NCI-H1092 (cell line): ENCODE data around the gene ACOX3.

Experiments used
- DNase-seq: peaks from one replicate; lab custom pipeline; 2025; lab: John Stamatoyannopoulos, UW

ACOX3 gene

GRCh38 chr4:8404791-8405515 lies 35.6 kb downstream of the ACOX3 start:
- no peak for DNase-seq

DNA sequence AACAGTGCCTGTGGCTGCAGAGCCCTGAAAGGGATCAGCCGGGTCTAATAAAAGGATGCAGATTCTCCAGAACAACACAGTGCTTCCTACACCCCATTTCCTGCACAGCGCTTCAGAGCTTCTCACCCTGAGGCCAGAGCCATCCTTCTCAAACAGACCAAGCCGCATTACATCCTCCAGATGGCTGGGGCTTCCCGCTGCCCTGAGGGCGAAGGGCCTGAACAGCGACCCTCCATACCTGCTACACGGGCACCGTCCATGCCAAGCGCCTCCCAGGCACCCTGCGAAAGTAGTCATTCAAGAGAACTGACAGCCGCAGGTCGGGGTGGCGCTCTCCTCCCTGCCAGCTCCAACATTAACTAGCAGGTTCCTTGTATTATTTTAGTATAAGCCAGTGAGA lies 36.5 kb downstream of the ACOX3 start:
- no peak for DNase-seq

- peak; percentile 46 for DNase-seq
Observed at GRCh38 chr4:8403173-8403753, 37.3 kb downstream of the ACOX3 start.

DNA sequence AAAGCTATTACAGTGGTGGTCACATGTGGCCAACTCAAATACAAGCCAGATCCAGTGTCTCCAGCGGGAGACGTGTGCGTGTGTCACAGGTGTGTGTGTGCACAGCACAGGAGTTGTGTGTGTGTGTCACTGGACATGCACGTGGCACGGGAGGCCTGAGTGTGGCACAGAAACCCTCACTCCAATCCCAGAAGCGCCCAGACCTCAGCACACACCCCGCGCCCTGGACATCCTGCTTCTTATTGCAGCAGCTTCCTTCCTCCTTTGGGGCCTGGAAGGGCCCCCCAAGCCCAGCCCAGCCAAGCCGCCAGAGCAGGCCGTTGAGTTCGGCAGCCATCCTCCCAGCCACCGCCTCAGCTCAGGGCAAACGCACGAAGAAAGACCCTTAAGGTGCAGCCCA lies 37.9 kb downstream of the ACOX3 start:
- DNase-seq, result no peak

- no peak for DNase-seq
Observed at GRCh38 chr4:8402181-8402597, 38.3 kb downstream of the ACOX3 start.

GRCh38 chr4:8401665-8402064 lies 38.9 kb downstream of the ACOX3 start:
- no peak for DNase-seq

GRCh38 chr4:8400632-8401325 lies 39.7 kb downstream of the ACOX3 start:
- DNase-seq, result no peak

- DNase-seq, result no peak
Observed at GRCh38 chr4:8399298-8399697, 41.2 kb downstream of the ACOX3 start.

DNA sequence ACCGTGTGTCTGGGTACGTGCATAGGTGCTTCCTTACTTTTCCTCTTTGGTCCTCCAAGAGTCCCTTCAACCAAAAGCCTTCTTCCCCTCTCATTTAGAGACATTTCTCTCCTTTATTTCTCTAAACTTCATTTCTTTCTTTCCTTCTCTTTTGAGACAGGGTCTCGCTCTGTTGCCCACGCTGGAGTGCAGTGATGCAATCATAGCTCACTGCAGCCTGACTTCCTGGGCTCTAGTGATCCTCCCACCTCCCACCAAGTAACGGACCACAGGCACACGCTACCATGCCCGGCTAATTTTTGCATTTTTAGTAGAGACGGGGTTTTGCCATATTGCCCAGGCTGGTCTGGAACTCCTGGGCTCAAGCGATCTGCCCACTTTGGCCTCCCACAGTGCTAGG lies 42.2 kb downstream of the ACOX3 start:
- DNase-seq, result no peak

- DNase-seq, result no peak
Observed at GRCh38 chr4:8396762-8397406, 43.6 kb downstream of the ACOX3 start.

DNA sequence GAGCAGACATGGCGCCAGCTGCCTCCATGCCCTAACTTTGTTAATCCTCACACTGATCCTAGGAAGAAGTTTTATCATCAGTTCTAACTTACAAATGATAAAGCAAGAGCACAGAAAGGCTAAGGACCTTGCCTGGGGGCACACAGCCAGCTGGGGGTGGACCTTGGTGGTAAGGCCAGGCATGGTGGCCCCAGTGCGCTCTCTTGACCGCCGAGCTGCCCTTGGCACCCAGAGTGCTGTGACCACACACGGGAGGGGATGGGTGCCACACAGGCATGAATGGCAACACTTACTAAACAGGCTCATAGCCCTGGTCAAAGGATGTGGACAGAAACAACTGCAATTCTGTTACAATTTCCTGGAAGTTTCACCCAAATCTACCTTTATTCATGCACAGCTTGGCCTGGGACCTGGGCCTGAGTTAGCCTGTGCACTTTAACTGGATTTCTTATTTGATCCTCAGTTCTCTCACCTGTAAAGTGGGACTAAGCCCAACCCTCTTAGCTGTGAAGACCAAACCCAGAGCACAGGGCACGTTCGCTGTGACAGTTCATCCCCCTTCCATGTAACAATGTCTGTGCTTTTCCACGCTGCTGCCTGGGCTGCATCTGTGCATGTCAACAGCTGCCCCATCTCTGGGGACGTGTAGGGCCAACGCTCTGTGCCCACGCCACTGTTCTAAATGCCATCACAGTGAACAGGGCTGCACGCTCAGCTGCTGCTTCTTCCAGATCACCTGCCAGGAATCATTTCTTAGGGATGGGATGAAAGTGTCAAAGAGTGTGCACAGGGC lies 44.8 kb downstream of the ACOX3 start:
- DNase-seq, result no peak

DNA sequence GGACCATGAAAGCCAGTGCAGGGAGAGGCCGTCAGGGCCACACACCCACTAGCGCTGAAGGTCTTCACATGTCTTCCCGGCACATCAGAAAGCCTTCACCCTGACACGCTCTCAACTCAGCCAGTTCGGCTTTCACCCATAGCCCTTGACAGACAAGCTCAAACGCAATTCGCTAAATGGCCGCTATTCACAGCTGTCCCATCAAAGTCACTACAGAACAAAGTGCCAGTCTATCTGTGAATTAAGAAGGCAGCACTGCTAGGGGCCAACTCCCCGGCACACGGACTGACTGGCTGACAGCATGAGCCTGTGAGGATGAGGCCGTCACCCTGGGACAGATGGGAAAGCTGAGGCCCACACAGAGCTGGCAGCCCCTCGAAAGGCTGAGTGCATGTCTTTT lies 45.7 kb downstream of the ACOX3 start:
- DNase-seq, result no peak

DNA sequence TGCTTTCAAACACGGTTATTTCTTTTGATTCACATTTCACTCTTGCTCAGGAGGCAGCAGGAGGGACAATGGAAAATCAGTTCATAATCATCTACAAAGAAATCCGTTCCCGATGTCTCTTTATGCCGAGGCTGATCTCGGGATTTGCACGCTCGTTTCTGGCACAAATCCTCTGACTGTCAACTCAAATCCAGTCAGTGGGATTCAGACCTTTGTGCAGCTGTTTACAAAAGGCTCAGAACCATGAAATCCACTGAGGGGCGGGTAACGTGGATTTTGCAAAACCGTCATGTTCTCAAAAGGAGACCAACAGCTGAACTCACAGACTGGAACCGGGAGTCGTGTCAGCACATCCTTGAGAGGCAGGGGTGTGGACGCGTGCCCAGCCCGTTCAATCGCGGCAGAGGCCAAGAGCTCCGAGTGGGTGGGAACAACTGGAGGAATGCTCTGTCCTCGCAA lies 46.4 kb downstream of the ACOX3 start:
- DNase-seq, result peak; percentile 74

DNA sequence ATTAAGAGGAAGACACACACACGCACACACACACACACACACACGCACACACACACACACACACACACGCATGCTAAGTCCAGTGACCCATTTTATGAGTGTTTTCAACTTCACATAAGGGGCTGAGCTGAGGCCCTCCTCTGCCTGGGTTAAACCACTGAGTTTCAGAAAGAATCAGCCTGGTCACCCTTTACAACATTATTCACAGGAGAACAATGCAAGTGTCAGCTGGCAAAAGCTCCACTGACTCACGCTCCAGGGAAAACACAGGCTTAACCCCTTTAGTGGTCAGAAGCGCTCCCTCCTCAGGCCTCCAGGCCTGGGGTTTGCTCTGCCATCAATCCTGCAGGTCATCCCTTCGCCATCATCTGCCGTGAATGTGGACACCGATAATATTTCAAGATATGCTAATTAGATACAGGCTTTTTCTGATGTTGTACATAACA lies 46.9 kb downstream of the ACOX3 start:
- no peak for DNase-seq

DNA sequence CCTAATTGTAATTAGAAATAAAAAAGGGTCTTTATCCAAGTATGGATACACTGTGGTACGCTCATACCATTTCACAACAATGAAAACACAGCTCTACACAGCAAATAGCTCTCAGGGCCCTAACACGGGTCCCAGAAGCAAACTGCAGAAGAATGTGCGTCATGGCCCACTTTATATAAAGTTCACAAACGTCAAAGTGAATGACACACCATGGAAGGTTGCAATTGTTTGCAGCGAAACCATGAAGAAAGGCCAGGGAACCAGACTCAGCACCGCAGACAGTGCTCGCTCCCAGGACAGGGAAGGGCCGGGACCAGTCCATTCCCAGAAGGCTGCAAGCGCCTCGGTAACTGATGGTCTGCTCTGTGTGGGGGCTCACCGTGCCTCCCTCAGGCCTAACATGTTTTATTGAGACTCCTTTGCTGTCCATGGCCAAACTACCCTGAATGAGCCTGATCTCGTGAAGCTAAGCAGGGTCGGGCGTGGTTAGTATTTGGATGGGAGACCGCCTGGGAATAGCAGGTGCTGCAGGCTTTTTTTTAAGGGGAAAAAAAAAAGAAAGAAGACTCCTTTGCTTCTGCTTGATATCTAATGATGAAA lies 47.8 kb downstream of the ACOX3 start:
- no peak for DNase-seq

DNA sequence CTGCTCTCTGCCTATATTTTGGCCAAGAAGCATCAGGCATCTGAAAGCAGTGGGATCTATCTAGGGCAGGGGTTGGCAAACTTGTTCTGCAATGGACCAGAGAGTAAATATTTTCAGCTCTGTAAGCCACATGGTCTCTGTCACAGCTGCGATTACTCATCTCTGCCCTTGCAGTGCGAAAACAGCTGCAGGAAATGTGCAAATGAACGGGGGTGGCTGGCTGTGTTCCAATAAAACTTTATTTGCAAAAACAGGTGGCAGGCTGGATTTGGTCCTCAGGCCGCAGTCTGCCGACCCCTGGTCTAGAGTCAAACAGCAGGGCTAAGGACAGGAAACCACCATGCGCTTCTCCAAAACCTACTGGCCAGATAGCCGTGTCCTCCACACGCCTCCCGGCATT lies 48.6 kb downstream of the ACOX3 start:
- DNase-seq, result no peak

GRCh38 chr4:8391071-8391470 lies 49.5 kb downstream of the ACOX3 start:
- DNase-seq, result no peak

DNA sequence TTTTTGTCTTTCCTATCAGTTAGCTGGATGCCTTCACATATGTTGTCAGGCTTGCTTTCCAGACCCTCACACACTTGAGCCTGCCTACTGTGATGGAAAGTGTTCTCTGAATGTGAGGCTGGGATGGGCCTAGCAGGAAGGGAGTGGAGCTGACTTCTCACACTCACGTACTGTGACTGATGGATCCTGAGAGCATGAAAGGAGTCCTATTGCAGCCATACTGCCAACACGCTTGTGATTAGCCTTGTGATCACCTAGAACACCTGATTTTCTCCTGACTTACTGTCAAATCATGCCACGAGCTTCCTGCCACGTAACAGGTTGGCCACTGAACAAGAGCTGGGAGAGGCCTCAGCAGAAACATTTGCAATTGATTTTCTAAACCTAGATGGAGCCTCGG lies 49.9 kb downstream of the ACOX3 start:
- DNase-seq, result no peak

- no peak for DNase-seq
Observed at GRCh38 chr4:8388528-8388870, 52.0 kb downstream of the ACOX3 start.

- no peak for DNase-seq
Observed at GRCh38 chr4:8387615-8388527, 52.7 kb downstream of the ACOX3 start.

DNA sequence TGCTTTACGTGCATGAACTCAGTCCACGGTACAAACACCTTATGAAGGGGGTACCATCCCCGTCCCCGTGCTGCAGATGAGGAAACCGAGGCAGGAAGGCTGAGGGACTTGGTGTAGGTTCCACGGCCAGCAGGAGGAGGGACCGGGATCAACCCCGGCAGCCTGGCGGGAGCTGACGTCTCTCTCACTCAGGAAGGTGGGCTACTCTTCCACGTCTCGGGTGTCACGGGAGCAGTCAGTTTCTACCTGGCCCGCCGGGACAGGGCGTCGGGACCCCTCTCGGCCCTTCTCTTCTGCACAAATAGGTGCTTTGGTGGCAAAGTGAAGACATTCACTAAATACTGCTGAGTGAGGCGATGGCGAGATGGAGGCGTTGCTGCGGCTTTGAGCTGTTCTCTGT lies 53.3 kb downstream of the ACOX3 start:
- no peak for DNase-seq
